Inflammatory macrophage (primary cell): ENCODE measurements around the gene ETFA.
"Not testable (repeated sequence)": the region's sequence is repeated elsewhere in the genome, so short reads cannot be mapped to it uniquely, and the experiment has no call there.

ENCODE experiments used
- DNase-seq, 2 donors: peaks; one replicate each; pipeline ENCODE4 v3.0.0-alpha.2; 2020 to 2022

Gene ETFA

GRCh38 chr15:76267077-76267476 is 44.2 kb downstream of the ETFA start:
- DNase-seq = no peak

GRCh38 chr15:76265769-76266168 is 45.5 kb downstream of the ETFA start:
- not testable (repeated sequence) for DNase-seq

GRCh38 chr15:76260246-76260938 is 50.9 kb downstream of the ETFA start:
- no peak for DNase-seq

GRCh38 chr15:76259392-76259791 is 51.9 kb downstream of the ETFA start:
- no peak for DNase-seq

- DNase-seq = no peak
These were observed 52.8 kb downstream of the ETFA start for GRCh38 chr15:76258460-76258859.

- no peak for DNase-seq
These were observed 57.4 kb downstream of the ETFA start for GRCh38 chr15:76253691-76254473.

- DNase-seq = no peak
These were observed 59.0 kb downstream of the ETFA start for GRCh38 chr15:76252249-76252648.

GRCh38 chr15:76251717-76252116 is 59.6 kb downstream of the ETFA start:
- DNase-seq = no peak

- no peak for DNase-seq
These were observed 66.1 kb downstream of the ETFA start for GRCh38 chr15:76245072-76245610.

- no peak for DNase-seq
These were observed 71.5 kb downstream of the ETFA start for GRCh38 chr15:76239786-76240185.

- no peak for DNase-seq
These were observed 74.9 kb downstream of the ETFA start for GRCh38 chr15:76236350-76236749.

- DNase-seq = peak; percentile 5 to 62
These were observed 76.0 kb downstream of the ETFA start for GRCh38 chr15:76235186-76235826.

- DNase-seq = no peak
These were observed 76.9 kb downstream of the ETFA start for GRCh38 chr15:76234337-76234889.

- no peak for DNase-seq
These were observed 77.3 kb downstream of the ETFA start for GRCh38 chr15:76233921-76234320.

GRCh38 chr15:76229266-76229665 is 82.0 kb downstream of the ETFA start:
- no peak for DNase-seq

GRCh38 chr15:76223521-76223920 is 87.7 kb downstream of the ETFA start:
- DNase-seq = no peak

- DNase-seq = no peak
These were observed 89.1 kb downstream of the ETFA start for GRCh38 chr15:76222159-76222558.

GRCh38 chr15:76221085-76221767 is 90.0 kb downstream of the ETFA start:
- DNase-seq = no peak

GRCh38 chr15:76217882-76218217 is 93.4 kb downstream of the ETFA start:
- no peak for DNase-seq

- no peak for DNase-seq
These were observed 94.0 kb downstream of the ETFA start for GRCh38 chr15:76217029-76217881.

- no peak for DNase-seq
These were observed 95.6 kb downstream of the ETFA start for GRCh38 chr15:76215634-76216033.

GRCh38 chr15:76209942-76210341 is 101.3 kb downstream of the ETFA start:
- DNase-seq = no peak
